ENCODE measurements around the gene RALGPS1. TPM values are rescaled to one million over a fixed set of nuclear protein-coding genes. Genes with fewer than 3 reads are reported as not detected.

RALGPS1 gene
- total RNA-seq, 1 experiment from 2014 or later: 6.4 TPM

- no peaks in the 10 kb centered on the region for H3K27me3 ChIP-seq (ENCODE audit: control insufficient read depth, insufficient read depth, low read length)
- DNase-seq: no peak
- H3K36me3 ChIP-seq (replicated peaks; ENCODE audit: control insufficient read depth, insufficient read depth, low read length): no peaks in the 10 kb centered on the region
- H3K4me3 ChIP-seq (ENCODE audit: insufficient read depth, low read depth, low read length): no peak overlapping the region
Measured at GRCh38 chr9:126982215-126983002, 67.8 kb downstream of the RALGPS1 start.

GRCh38 chr9:126983767-126984166 lies 69.2 kb downstream of the RALGPS1 start:
- no peak for DNase-seq
- H3K27me3 ChIP-seq (ENCODE audit: control insufficient read depth, insufficient read depth, low read length): no peaks in the 10 kb centered on the region
- H3K36me3 ChIP-seq (replicated peaks; ENCODE audit: control insufficient read depth, insufficient read depth, low read length): no peaks in the 10 kb centered on the region

GRCh38 chr9:126984969-126985368 lies 70.4 kb downstream of the RALGPS1 start:
- no peaks in the 10 kb centered on the region for H3K36me3 ChIP-seq (replicated peaks; ENCODE audit: control insufficient read depth, insufficient read depth, low read length)
- no peaks in the 10 kb centered on the region for H3K27me3 ChIP-seq (ENCODE audit: control insufficient read depth, insufficient read depth, low read length)
- DNase-seq: no peak
- H3K4me3 ChIP-seq (ENCODE audit: insufficient read depth, low read depth, low read length): no peak overlapping the region

More at GRCh38 chr9:126983767-126984166, 69.2 kb downstream of the RALGPS1 start:
- H3K4me3 ChIP-seq (ENCODE audit: insufficient read depth, low read depth, low read length): no peak overlapping the region

- no peaks in the 10 kb centered on the region for H3K27me3 ChIP-seq (ENCODE audit: control insufficient read depth, insufficient read depth, low read length)
- no peak overlapping the region for H3K4me3 ChIP-seq (ENCODE audit: insufficient read depth, low read depth, low read length)
- DNase-seq: no peak
- no peaks in the 10 kb centered on the region for H3K36me3 ChIP-seq (replicated peaks; ENCODE audit: control insufficient read depth, insufficient read depth, low read length)
Measured at GRCh38 chr9:126985870-126986498, 71.4 kb downstream of the RALGPS1 start.

GRCh38 chr9:126986506-126986951 lies 71.9 kb downstream of the RALGPS1 start:
- H3K27me3 ChIP-seq (ENCODE audit: control insufficient read depth, insufficient read depth, low read length): no peaks in the 10 kb centered on the region
- no peak for DNase-seq
- no peaks in the 10 kb centered on the region for H3K36me3 ChIP-seq (replicated peaks; ENCODE audit: control insufficient read depth, insufficient read depth, low read length)
- no peak overlapping the region for H3K4me3 ChIP-seq (ENCODE audit: insufficient read depth, low read depth, low read length)

GRCh38 chr9:126988857-126989256 lies 74.3 kb downstream of the RALGPS1 start:
- Histone ChIP-seq H3K36me3 (replicated peaks; ENCODE audit: control insufficient read depth, insufficient read depth, low read length) (no peaks in the 10 kb centered on the region), H3K4me3 (ENCODE audit: insufficient read depth, low read depth, low read length) (no peak overlapping the region), H3K27me3 (ENCODE audit: control insufficient read depth, insufficient read depth, low read length) (no peaks in the 10 kb centered on the region)
- no peak for DNase-seq

GRCh38 chr9:126989847-126990842 lies 75.6 kb downstream of the RALGPS1 start:
- DNase-seq: peak; percentile 23
- Histone ChIP-seq H3K36me3 (replicated peaks; ENCODE audit: control insufficient read depth, insufficient read depth, low read length) (no peaks in the 10 kb centered on the region), H3K4me3 (ENCODE audit: insufficient read depth, low read depth, low read length) (no peak overlapping the region), H3K27me3 (ENCODE audit: control insufficient read depth, insufficient read depth, low read length) (no peaks in the 10 kb centered on the region)

GRCh38 chr9:126991183-126991582 lies 76.6 kb downstream of the RALGPS1 start:
- Histone ChIP-seq H3K27me3 (ENCODE audit: control insufficient read depth, insufficient read depth, low read length) (no peaks in the 10 kb centered on the region), H3K4me3 (ENCODE audit: insufficient read depth, low read depth, low read length) (no peak overlapping the region), H3K36me3 (replicated peaks; ENCODE audit: control insufficient read depth, insufficient read depth, low read length) (no peaks in the 10 kb centered on the region)
- no peak for DNase-seq

GRCh38 chr9:126992427-126992826 lies 77.8 kb downstream of the RALGPS1 start:
- H3K4me3 ChIP-seq (ENCODE audit: insufficient read depth, low read depth, low read length): no peak overlapping the region

GRCh38 chr9:126999315-127000068 lies 84.9 kb downstream of the RALGPS1 start:
- H3K27me3 ChIP-seq (ENCODE audit: control insufficient read depth, insufficient read depth, low read length): no peaks in the 10 kb centered on the region
- no peaks in the 10 kb centered on the region for H3K36me3 ChIP-seq (replicated peaks; ENCODE audit: control insufficient read depth, insufficient read depth, low read length)
- H3K4me3 ChIP-seq (ENCODE audit: insufficient read depth, low read depth, low read length): no peak overlapping the region
- no peak for DNase-seq

More at GRCh38 chr9:126992427-126992826, 77.8 kb downstream of the RALGPS1 start:
- no peaks in the 10 kb centered on the region for H3K27me3 ChIP-seq (ENCODE audit: control insufficient read depth, insufficient read depth, low read length)
- no peaks in the 10 kb centered on the region for H3K36me3 ChIP-seq (replicated peaks; ENCODE audit: control insufficient read depth, insufficient read depth, low read length)
- DNase-seq: no peak

- Histone ChIP-seq H3K4me3 (ENCODE audit: insufficient read depth, low read depth, low read length) (no peak overlapping the region), H3K27me3 (ENCODE audit: control insufficient read depth, insufficient read depth, low read length) (no peaks in the 10 kb centered on the region), H3K36me3 (replicated peaks; ENCODE audit: control insufficient read depth, insufficient read depth, low read length) (no peaks in the 10 kb centered on the region)
- no peak for DNase-seq
Measured at GRCh38 chr9:127004946-127005769, 90.6 kb downstream of the RALGPS1 start.

- no peaks in the 10 kb centered on the region for H3K36me3 ChIP-seq (replicated peaks; ENCODE audit: control insufficient read depth, insufficient read depth, low read length)
- H3K27me3 ChIP-seq (ENCODE audit: control insufficient read depth, insufficient read depth, low read length): no peaks in the 10 kb centered on the region
- DNase-seq: no peak
- H3K4me3 ChIP-seq (ENCODE audit: insufficient read depth, low read depth, low read length): no peak overlapping the region
Measured at GRCh38 chr9:127005770-127006314, 91.3 kb downstream of the RALGPS1 start.

- DNase-seq: no peak
- Histone ChIP-seq H3K4me3 (ENCODE audit: insufficient read depth, low read depth, low read length) (no peak overlapping the region), H3K27me3 (ENCODE audit: control insufficient read depth, insufficient read depth, low read length) (no peaks in the 10 kb centered on the region), H3K36me3 (replicated peaks; ENCODE audit: control insufficient read depth, insufficient read depth, low read length) (no peaks in the 10 kb centered on the region)
Measured at GRCh38 chr9:127007638-127008037, 93.1 kb downstream of the RALGPS1 start.

All from H7 (cell line).